Stimulated activated CD8-positive, alpha-beta memory T cell treated with anti-CD3 and anti-CD28 coated beads, Interleukin-2, amount 100 ng/mL, for 48 hours (primary cell): Measurements from ENCODE around the gene ZPBP2.
"Not testable (repeated sequence)": the region's sequence is repeated elsewhere in the genome, so short reads cannot be mapped to it uniquely, and the experiment has no call there.

Experiments
- DNase-seq, 2 donors: peaks; one replicate each; pipeline ENCODE4 v3.0.0-alpha.2; 2020; ENCODE audit warnings: low read depth in 2 of 2

Gene ZPBP2

GRCh38 chr17:39867880-39868553, at the start of gene ZPBP2:
TSS of gene ZPBP2 (plus strand) at chr17:39868202. CDS start at chr17:39868355, 153 bp downstream.
- peak; percentile 32 to 33 for DNase-seq

- DNase-seq = no peak
These were observed 49.5 kb upstream of the ZPBP2 start for GRCh38 chr17:39818358-39819000.

- no peak for DNase-seq
These were observed 47.5 kb upstream of the ZPBP2 start for GRCh38 chr17:39820541-39820940.

GRCh38 chr17:39820987-39821386, 47.0 kb upstream of the ZPBP2 start:
- no peak for DNase-seq

GRCh38 chr17:39822051-39822451, 46.0 kb upstream of the ZPBP2 start:
- no peak for DNase-seq

- DNase-seq = no peak
These were observed 44.5 kb upstream of the ZPBP2 start for GRCh38 chr17:39823407-39824054.

- no peak for DNase-seq
These were observed 41.7 kb upstream of the ZPBP2 start for GRCh38 chr17:39826334-39826733.

GRCh38 chr17:39828443-39828842, 39.6 kb upstream of the ZPBP2 start:
- DNase-seq = no peak

GRCh38 chr17:39831588-39831987, 36.4 kb upstream of the ZPBP2 start:
- DNase-seq = no peak

- no peak for DNase-seq
These were observed 34.0 kb upstream of the ZPBP2 start for GRCh38 chr17:39834017-39834416.

GRCh38 chr17:39835038-39835786, 32.8 kb upstream of the ZPBP2 start:
- DNase-seq = no peak

- DNase-seq = no peak
These were observed 31.9 kb upstream of the ZPBP2 start for GRCh38 chr17:39836117-39836516.

- DNase-seq = no peak
These were observed 29.9 kb upstream of the ZPBP2 start for GRCh38 chr17:39838057-39838456.

GRCh38 chr17:39838784-39839183, 29.2 kb upstream of the ZPBP2 start:
- DNase-seq = no peak

GRCh38 chr17:39841134-39841683, 26.8 kb upstream of the ZPBP2 start:
- DNase-seq = no peak

GRCh38 chr17:39845052-39845846, 22.8 kb upstream of the ZPBP2 start:
- no peak for DNase-seq

- DNase-seq = no peak
These were observed 21.8 kb upstream of the ZPBP2 start for GRCh38 chr17:39846205-39846604.

- no peak for DNase-seq
These were observed 19.4 kb upstream of the ZPBP2 start for GRCh38 chr17:39848600-39848999.

- DNase-seq = not testable (repeated sequence)
These were observed 17.8 kb upstream of the ZPBP2 start for GRCh38 chr17:39850186-39850585.

- no peak for DNase-seq
These were observed 15.8 kb upstream of the ZPBP2 start for GRCh38 chr17:39852239-39852638.

- no peak for DNase-seq
These were observed 13.1 kb upstream of the ZPBP2 start for GRCh38 chr17:39854909-39855308.
